CD4-positive, alpha-beta T cell treated with Interleukin-2 at 100 ng/mL for 4 hours (primary cell): ENCODE results near the gene CACNB2.

Source experiments
- DNase-seq: peaks from one replicate; pipeline ENCODE4 v3.0.0-alpha.2; 2020; ENCODE audit warnings: low spot score

Gene CACNB2

GRCh38 chr10:18293536-18294510 is 153.6 kb downstream of the CACNB2 start:
- no peak for DNase-seq

- no peak for DNase-seq
Measured at GRCh38 chr10:18294633-18295032, 154.4 kb downstream of the CACNB2 start.

- DNase-seq = no peak
Measured at GRCh38 chr10:18297659-18298058, 157.4 kb downstream of the CACNB2 start.

- DNase-seq = no peak
Measured at GRCh38 chr10:18298256-18298655, 158.0 kb downstream of the CACNB2 start.

- DNase-seq = no peak
Measured at GRCh38 chr10:18303851-18304801, 163.9 kb downstream of the CACNB2 start.

- no peak for DNase-seq
Measured at GRCh38 chr10:18306031-18306430, 165.8 kb downstream of the CACNB2 start.

GRCh38 chr10:18308600-18308999 is 168.4 kb downstream of the CACNB2 start:
- DNase-seq = no peak

GRCh38 chr10:18310761-18311160 is 170.5 kb downstream of the CACNB2 start:
- DNase-seq = no peak

- no peak for DNase-seq
Measured at GRCh38 chr10:18312374-18313139, 172.3 kb downstream of the CACNB2 start.

- no peak for DNase-seq
Measured at GRCh38 chr10:18313140-18313530, 172.9 kb downstream of the CACNB2 start.

GRCh38 chr10:18313626-18314025 is 173.4 kb downstream of the CACNB2 start:
- DNase-seq = no peak

- DNase-seq = no peak
Measured at GRCh38 chr10:18319628-18320027, 179.4 kb downstream of the CACNB2 start.

- no peak for DNase-seq
Measured at GRCh38 chr10:18321371-18321770, 181.1 kb downstream of the CACNB2 start.

GRCh38 chr10:18323916-18324315 is 183.7 kb downstream of the CACNB2 start:
- no peak for DNase-seq

- DNase-seq = no peak
Measured at GRCh38 chr10:18325410-18325809, 185.2 kb downstream of the CACNB2 start.

GRCh38 chr10:18325889-18326531 is 185.8 kb downstream of the CACNB2 start:
- no peak for DNase-seq

- DNase-seq = no peak
Measured at GRCh38 chr10:18328941-18329340, 188.7 kb downstream of the CACNB2 start.

GRCh38 chr10:18332048-18332447 is 191.8 kb downstream of the CACNB2 start:
- no peak for DNase-seq

GRCh38 chr10:18332484-18332883 is 192.3 kb downstream of the CACNB2 start:
- DNase-seq = no peak

- no peak for DNase-seq
Measured at GRCh38 chr10:18333621-18334020, 193.4 kb downstream of the CACNB2 start.

- DNase-seq = no peak
Measured at GRCh38 chr10:18334116-18334867, 194.1 kb downstream of the CACNB2 start.
